Activated T-cell treated with anti-CD3 and anti-CD28 coated beads, Interleukin-2, amount 50 U/mL, for 4 hours (primary cell): ENCODE measurements around the gene RB1. TPM values are rescaled to one million over a fixed set of nuclear protein-coding genes. Genes with fewer than 3 reads are reported as not detected.

Source experiments
- ATAC-seq, 2 donors: fragments of 200-7000 bp; cut with Tn5 transposase; one replicate each; pipeline ENCODE4 v1.10.0; 2021
- DNase-seq: peaks from one replicate; pipeline ENCODE4 v3.0.0-alpha.2; 2020
- H3K27me3 Mint-ChIP-seq: one replicate; pipeline ENCODE4 v1.8.0; 2021; ENCODE audit warnings: low read depth, mixed read lengths
- H3K36me3 Mint-ChIP-seq: one replicate; pipeline ENCODE4 v1.8.0; 2022; ENCODE audit warnings: mixed read lengths; ENCODE audit not compliant: insufficient read depth
- H3K4me1 Mint-ChIP-seq: one replicate; pipeline ENCODE4 v1.8.0; 2021; ENCODE audit warnings: low read depth, mixed read lengths
- H3K4me3 Mint-ChIP-seq: one replicate; pipeline ENCODE4 v1.8.0; 2021; ENCODE audit warnings: mild to moderate bottlenecking, moderate library complexity, mixed read lengths
- H3K9me3 Mint-ChIP-seq: one replicate; pipeline ENCODE4 v1.8.0; 2021; ENCODE audit warnings: mixed read lengths
- total RNA-seq, 3 donors: library from RNA; stranded (reverse); gene quantifications; one replicate each; pipeline ENCODE4 v1.2.1, GENCODE V29; 2021

Gene RB1
- total RNA-seq, 3 donors from 2014 or later = 27.8 to 31.4 (median 30.2) TPM

DNA sequence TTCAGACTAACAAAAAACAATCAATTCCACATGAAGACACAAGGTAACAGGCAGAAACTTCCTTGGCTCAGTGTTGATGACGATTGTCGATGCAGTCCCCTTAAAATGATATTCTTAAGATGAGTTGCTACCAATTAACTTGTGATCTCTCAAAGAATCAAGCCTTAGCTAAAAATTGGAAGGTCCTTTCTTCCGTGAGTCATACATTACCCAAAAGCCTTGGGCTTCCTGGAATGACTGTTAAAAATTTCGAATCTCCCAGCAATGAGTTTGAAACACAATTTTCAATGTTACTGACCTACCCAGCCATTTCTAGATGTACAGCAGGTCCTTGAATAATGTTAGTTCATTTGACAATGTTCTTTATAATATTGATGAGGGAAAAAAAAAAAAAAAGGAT, 28.0 kb upstream of the RB1 start:
- Mint-ChIP-seq H3K9me3 (no peaks in the 10 kb centered on the region), H3K4me3 (no peak overlapping the region), H3K27me3 (no peaks in the 10 kb centered on the region), H3K36me3 (no peaks in the 10 kb centered on the region), H3K4me1 (peaks cover 6% of the 10 kb centered on the region)
- DNase-seq = no peak
- ATAC-seq = peak; percentile 37 to 48

DNA sequence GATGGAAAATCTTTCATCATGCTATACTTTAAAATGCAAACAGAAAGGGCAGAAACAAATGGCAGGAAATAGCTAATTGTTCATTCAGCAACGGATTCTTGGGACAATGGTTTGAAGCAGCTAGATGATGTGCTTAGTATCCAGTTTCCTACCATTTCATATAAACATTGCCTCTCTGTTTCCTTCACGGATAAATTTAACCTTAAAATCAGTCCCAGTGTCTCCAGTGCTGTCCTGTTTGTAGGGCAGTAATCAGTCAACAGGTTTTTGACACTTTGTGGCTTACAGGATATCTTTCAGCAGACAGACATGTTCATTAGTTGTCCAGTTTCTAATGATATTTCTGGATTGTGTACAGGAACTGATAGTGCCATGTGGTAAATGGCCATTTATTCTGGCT, 24.7 kb upstream of the RB1 start:
- ATAC-seq (no peak), DNase-seq (no peak)
- Mint-ChIP-seq H3K9me3 (no peaks in the 10 kb centered on the region), H3K4me1 (peaks cover 4% of the 10 kb centered on the region), H3K36me3 (no peaks in the 10 kb centered on the region), H3K27me3 (no peaks in the 10 kb centered on the region), H3K4me3 (no peak overlapping the region)

DNA sequence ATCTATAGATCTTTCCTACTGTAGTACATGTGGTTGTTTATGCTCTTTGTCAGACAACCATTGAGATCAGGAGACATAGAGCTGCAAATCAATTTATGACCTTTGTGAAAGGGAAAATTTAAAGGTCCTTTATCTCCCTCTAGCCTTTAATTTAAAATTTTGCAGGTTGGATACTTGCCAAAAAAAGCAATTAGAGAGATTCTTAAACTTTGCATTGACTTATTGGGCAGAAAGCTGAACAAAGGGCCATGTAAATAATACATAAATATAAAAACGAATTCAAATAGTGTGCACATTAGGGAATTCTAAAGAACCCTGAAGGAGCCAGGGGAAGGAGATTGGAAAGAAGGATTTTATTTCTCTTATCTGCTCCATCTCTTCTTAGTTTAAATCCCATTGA, 22.0 kb upstream of the RB1 start:
- peaks cover 2% of the 10 kb centered on the region for H3K4me1 Mint-ChIP-seq
- H3K27me3 Mint-ChIP-seq = no peaks in the 10 kb centered on the region
- no peaks in the 10 kb centered on the region for H3K9me3 Mint-ChIP-seq
- ATAC-seq = no peak
- no peaks in the 10 kb centered on the region for H3K36me3 Mint-ChIP-seq
- DNase-seq = no peak
- no peak overlapping the region for H3K4me3 Mint-ChIP-seq

DNA sequence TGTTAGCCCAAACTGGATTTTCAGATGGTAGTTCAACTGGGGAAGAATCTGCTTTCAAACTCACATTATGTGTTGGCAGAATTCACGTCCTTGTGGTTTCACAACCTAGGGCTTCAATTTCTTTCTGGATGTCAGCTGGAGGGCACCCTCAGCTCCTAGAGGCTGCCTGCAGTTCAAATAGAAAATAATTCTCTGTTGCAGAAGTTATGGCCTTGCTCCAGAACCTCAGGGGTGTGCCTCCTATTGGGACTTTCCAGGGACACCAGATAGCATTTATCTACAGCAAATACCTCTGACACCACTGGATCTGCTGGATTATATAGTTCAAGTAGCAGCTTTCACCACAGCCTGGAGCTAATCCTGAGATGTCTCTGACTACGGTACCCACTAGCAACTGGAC, 11.8 kb upstream of the RB1 start:
- H3K36me3 Mint-ChIP-seq = no peaks in the 10 kb centered on the region
- no peak overlapping the region for H3K4me3 Mint-ChIP-seq
- H3K9me3 Mint-ChIP-seq = no peaks in the 10 kb centered on the region
- DNase-seq = no peak
- no peak for ATAC-seq
- H3K27me3 Mint-ChIP-seq = peaks cover 9% of the 10 kb centered on the region
- H3K4me1 Mint-ChIP-seq = peaks cover 1% of the 10 kb centered on the region

DNA sequence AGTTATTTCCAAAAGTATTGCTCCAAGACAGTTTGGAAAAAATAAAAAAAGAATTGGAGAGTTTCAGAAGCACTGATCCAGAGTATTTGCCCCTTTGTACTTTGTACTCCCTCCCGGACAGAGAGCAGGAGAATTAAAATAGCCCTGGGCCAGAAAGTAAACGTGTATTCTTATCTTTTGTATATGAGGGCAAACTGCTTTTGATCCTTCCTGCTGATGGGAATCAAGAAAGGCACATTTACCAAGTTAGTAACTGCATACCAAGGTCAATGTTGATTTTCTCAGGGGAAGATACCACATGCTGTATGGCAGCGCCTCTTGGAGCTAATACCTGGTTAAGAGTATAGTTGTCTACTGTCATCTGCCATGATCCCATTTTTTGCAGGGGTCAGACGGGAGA, 10.9 kb upstream of the RB1 start:
- peaks cover 8% of the 10 kb centered on the region for H3K27me3 Mint-ChIP-seq
- H3K4me3 Mint-ChIP-seq = no peak overlapping the region
- no peak for ATAC-seq
- H3K4me1 Mint-ChIP-seq = peaks cover 2% of the 10 kb centered on the region
- H3K9me3 Mint-ChIP-seq = no peaks in the 10 kb centered on the region
- DNase-seq = no peak
- no peaks in the 10 kb centered on the region for H3K36me3 Mint-ChIP-seq

DNA sequence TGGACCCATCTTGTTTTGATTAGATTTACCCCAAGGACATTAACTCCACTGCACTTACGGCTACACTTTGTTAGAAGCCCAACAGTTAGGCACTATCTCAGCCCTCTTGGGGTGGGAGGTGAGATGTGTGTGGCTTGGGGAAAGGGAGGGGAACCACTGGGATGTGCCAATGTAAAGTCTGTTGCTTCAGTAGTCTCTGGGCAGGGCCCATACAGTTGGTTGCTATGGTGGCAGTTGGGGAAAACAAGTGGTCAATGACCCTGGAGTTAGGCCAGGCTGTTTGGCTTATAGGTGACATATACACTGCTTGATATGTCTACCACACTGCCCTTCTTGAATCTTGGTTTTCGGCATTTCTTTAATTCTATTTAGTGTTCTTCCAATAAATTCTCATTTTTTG, 8.9 kb upstream of the RB1 start:
- DNase-seq = no peak

DNA sequence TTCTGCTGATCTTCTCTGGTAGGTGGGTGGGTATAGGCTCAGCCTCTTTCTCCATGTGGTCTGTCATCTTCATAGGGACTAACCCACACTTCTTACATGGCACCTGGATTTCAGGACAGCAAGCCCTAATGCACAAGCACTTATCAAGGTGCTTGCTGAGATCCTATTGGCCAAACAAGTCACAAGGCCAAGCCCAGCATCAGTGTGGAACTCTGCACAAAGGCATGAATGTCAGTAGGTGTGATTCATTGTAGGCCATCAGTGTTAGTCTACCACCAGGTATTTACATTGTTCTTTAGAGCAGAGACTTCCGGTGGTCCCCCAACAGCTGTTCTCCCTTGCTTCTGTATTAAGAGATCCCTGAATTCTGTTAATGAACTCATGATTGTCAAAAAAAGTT, 8.3 kb upstream of the RB1 start:
- no peak overlapping the region for H3K4me3 Mint-ChIP-seq
- peaks cover 2% of the 10 kb centered on the region for H3K27me3 Mint-ChIP-seq
- ATAC-seq = no peak
- H3K9me3 Mint-ChIP-seq = no peaks in the 10 kb centered on the region
- no peak for DNase-seq
- peaks cover 2% of the 10 kb centered on the region for H3K4me1 Mint-ChIP-seq
- peaks cover 1% of the 10 kb centered on the region for H3K36me3 Mint-ChIP-seq

More for the DNA sequence above, 8.9 kb upstream of the RB1 start:
- ATAC-seq = no peak
- Mint-ChIP-seq H3K4me1 (peaks cover 2% of the 10 kb centered on the region), H3K9me3 (no peaks in the 10 kb centered on the region), H3K4me3 (no peak overlapping the region), H3K36me3 (peaks cover 1% of the 10 kb centered on the region), H3K27me3 (peaks cover 4% of the 10 kb centered on the region)

DNA sequence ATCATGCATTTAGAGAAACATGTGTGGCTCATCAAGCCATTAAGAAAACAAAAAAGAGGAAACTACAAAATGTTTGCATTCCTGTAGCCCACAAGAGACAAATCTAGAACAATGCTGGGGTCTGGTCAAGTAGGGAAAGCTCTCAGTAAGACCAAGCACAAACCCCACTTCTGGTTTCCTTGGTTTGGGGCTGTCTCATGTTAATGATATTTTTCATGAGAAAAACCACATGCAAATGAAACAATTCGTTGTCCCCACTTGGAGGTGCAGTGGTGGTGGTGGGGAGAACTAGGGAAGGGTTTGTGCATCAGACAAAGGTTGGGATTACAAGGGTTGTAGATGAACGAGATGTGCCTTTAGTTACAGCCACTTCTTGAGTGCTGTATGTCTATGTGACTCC, 7.0 kb upstream of the RB1 start:
- no peak for ATAC-seq
- H3K4me3 Mint-ChIP-seq = no peak overlapping the region

DNA sequence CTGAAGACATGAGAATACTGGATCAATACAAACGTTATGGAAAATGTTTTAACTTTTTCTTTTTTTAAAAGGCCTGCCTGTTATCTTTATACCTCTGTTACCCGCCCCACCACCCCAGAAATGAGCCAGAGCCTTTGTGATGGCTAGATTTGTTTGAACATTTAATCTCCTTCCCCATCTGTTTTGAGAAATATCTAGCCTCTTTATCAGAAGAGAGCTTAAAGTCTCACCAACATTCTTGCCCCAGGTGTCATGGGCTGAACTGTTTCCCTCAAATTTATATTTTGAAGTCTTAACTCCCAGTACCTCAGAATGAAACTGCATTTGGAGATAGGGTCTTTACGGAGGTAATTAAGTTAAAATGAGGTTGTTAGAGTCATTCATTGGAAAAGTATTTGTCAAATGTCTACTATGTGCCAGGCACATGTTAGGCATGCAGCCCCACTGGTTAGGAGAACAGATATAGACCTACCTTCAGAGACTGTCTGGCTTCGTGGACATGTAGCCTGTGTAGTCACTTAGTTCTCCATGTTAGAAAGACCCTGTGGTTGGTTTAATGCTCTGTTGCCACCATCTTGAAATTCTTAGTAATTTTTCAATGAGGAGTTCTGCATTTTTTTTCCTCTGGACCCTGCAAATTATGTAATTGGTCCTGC, 6.3 kb upstream of the RB1 start:
- Mint-ChIP-seq H3K4me1 (peaks cover 2% of the 10 kb centered on the region), H3K4me3 (no peak overlapping the region), H3K36me3 (peaks cover 4% of the 10 kb centered on the region), H3K27me3 (no peaks in the 10 kb centered on the region), H3K9me3 (no peaks in the 10 kb centered on the region)
- ATAC-seq (no peak), DNase-seq (no peak)

More for the DNA sequence above, 7.0 kb upstream of the RB1 start:
- no peaks in the 10 kb centered on the region for H3K27me3 Mint-ChIP-seq
- no peak for DNase-seq
- H3K36me3 Mint-ChIP-seq = peaks cover 4% of the 10 kb centered on the region
- H3K9me3 Mint-ChIP-seq = no peaks in the 10 kb centered on the region
- H3K4me1 Mint-ChIP-seq = peaks cover 2% of the 10 kb centered on the region

DNA sequence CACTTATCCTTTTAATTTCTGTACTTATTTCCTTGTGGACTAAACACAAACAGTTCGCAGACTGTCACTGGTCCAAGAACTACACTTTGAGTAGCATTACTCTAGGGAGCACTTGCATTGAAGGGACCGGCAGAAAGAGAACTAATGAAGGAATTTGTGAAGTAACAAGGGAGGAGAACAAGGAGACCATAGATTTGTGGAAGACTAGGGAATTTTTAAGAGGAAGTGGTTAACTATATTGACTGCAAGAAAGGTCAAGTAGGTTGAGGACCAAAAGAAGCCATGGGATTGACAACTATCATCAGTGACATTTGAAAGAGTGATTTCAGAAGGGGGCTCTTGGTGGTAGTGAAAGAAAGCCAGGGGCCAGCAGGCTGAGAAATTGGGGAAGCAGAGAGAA, 4.0 kb upstream of the RB1 start:
- peaks cover 4% of the 10 kb centered on the region for H3K36me3 Mint-ChIP-seq
- DNase-seq (no peak), ATAC-seq (no peak)
- no peaks in the 10 kb centered on the region for H3K9me3 Mint-ChIP-seq
- H3K27me3 Mint-ChIP-seq = no peaks in the 10 kb centered on the region
- no peak overlapping the region for H3K4me3 Mint-ChIP-seq
- H3K4me1 Mint-ChIP-seq = peaks cover 10% of the 10 kb centered on the region

DNA sequence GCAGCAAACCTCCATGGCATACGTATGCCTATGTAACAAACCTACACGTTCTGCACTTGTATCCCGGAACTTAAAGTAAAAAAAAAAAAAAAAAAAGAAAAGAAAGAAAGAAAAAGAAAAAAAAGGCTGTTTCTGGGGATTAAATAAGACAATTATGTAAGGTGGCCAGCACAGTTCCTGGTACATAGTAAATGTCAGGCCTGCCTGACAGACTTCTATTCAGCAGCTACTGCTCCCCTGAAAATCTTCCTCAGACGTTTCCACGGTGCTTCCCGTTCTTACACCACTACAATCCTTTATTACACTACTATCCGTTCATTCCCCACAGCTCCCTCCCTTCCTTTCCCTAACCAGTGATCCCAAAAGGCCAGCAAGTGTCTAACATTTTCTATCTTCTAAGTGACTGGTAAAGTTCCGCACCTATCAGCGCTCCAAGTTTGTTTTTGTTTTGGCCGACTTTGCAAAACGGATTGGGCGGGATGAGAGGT, 636 bp upstream of the RB1 start:
- H3K4me1 Mint-ChIP-seq = peaks cover 26% of the 10 kb centered on the region
- H3K36me3 Mint-ChIP-seq = peaks cover 7% of the 10 kb centered on the region
- no peaks in the 10 kb centered on the region for H3K27me3 Mint-ChIP-seq
- peak overlapping the region; percentile 98 for H3K4me3 Mint-ChIP-seq
- DNase-seq (no peak), ATAC-seq (peak in 1 of 2 donors; percentile 31)
- H3K9me3 Mint-ChIP-seq = no peaks in the 10 kb centered on the region

DNA sequence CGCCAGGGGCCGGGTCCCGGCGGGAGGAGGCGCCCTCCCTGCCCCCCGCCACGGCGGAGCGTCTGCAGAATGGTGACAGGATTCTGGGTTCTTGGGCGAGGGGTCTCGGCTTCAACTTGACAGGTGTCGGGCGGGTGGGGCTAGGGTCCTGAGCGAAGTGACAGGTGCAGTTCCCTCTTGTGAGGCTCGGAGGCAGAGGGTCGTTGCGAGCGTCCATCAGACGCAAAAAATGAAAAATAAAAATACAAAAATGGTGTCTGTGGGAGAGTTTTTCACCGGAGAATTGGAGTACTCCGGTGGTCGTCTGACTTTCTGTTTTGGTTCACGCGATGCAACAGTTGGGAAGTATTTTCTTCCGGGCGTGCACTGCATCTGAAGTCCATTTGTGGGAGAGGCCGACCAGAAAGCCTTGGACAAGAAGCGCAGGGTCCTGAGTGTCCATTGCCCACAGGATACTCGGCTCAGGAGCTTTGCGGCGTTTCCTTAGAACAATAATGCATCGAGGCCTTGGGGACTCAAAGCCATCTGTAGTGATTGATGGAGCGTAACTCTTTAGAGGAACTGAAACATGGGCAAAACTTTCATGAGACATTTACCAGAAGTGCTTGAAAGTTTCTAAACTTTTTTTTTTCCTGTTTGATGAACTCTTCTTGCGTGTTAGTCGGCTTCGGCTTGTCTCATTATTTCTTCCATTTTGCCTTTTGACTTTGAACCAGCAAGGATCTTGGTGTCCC, 759 bp downstream of the RB1 start:
- H3K27me3 Mint-ChIP-seq = no peaks in the 10 kb centered on the region
- ATAC-seq = peak; percentile 14 to 32
- no peak for DNase-seq
- H3K4me3 Mint-ChIP-seq = peak overlapping the region; percentile 98
- H3K36me3 Mint-ChIP-seq = peaks cover 8% of the 10 kb centered on the region
- peaks cover 31% of the 10 kb centered on the region for H3K4me1 Mint-ChIP-seq
- no peaks in the 10 kb centered on the region for H3K9me3 Mint-ChIP-seq

DNA sequence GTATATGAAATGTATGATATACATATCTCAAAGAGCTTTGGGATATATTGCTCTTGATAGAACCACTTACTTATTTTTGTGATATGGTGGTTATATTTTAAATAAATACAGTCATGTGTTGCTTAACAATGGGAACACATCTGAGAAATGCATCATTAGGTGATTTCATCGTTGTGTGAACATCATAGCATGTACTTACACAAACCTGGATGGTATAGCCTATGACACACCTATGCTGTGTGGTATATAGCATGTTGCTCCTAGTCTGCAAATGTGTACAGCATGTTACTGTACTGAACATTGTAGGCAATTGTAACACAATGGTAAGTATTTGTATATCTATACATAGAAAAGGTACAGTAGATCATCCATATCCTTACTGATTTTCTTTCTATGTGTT, 7.7 kb downstream of the RB1 start:
- peak in 1 of 2 donors; percentile 25 for ATAC-seq
- H3K4me1 Mint-ChIP-seq = peaks cover 51% of the 10 kb centered on the region

DNA sequence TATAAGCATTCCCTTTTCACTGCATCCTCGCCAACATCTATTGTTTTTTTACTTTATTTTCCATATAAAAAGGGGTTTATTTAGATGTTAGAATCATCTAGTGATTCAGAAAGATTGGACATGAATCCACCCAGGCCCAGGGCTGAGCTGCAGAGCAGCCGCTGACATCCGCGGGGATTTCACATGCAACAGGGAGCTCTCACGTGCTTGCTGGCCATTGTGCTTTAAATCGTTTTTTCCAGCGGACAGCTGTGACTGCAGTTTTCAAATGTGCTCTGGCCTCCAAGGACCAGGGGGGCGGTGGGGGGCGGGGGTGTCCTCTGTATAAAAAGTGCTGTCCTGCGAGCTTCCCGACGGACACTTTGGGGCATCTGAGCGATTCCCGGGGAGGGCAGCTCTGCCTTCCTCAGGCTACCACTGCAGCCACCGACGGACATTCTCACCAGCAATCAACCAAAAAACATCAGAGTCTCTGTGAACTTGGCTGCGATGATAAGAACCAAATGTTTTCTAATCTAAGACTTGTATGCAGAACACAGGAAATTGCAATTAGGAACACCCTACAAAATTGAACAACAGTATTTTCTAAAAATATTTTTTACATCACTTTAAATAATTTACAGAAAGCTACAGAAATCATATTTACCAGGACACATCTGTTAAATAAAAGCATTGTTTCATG, 12.6 kb downstream of the RB1 start:
- Mint-ChIP-seq H3K27me3 (no peaks in the 10 kb centered on the region), H3K4me1 (peaks cover 40% of the 10 kb centered on the region), H3K4me3 (no peak overlapping the region), H3K36me3 (peaks cover 26% of the 10 kb centered on the region), H3K9me3 (no peaks in the 10 kb centered on the region)
- DNase-seq (no peak), ATAC-seq (no peak)

More for the DNA sequence above, 7.7 kb downstream of the RB1 start:
- H3K36me3 Mint-ChIP-seq = peaks cover 21% of the 10 kb centered on the region
- H3K27me3 Mint-ChIP-seq = no peaks in the 10 kb centered on the region
- no peak for DNase-seq
- H3K4me3 Mint-ChIP-seq = no peak overlapping the region
- H3K9me3 Mint-ChIP-seq = no peaks in the 10 kb centered on the region
